ENCODE measurements around the gene PIWIL4.
"Not testable (repeated sequence)": the region's sequence is repeated elsewhere in the genome, so short reads cannot be mapped to it uniquely, and the experiment has no call there.

PIWIL4 gene

GRCh38 chr11:94585399-94585798, 18.2 kb downstream of the PIWIL4 start:
- DNase-seq (ENCODE audit: low read depth) = no peak

DNA sequence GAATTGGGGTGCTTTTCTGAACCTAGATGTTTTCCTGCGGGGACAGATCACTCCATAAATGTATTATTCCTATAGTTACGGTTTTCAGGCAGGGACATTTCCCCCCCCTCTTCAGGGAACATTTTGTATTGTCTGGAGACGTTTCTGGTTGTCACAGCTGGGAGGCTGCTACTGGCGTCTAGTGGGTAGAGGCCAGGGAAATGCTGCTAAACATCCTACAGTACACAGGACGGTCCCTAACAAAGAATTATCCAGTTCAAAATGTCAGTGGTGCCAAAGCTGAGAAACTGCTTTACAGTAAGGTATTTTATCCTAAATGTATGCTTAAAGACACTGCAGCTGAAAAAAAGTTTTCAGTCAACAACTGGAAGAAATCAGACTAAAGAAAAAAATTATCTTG, 19.4 kb downstream of the PIWIL4 start:
- DNase-seq (ENCODE audit: low read depth) = no peak

DNA sequence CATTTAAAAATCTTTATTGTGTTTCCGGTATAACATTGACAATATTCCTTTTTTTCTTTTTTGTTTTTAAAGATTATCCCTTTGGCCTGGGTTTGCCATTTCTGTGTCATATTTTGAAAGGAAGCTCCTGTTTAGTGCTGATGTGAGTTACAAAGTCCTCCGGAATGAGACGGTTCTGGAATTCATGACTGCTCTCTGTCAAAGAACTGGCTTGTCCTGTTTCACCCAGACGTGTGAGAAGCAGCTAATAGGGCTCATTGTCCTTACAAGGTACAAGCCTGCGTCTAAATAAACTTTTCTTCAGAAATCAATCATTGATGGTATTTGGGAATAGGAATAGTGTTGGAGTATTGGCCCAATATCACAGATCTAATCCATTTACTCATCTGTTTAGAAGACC, 19.8 kb downstream of the PIWIL4 start:
- no peak for DNase-seq (ENCODE audit: low read depth)

GRCh38 chr11:94588366-94588942, 21.3 kb downstream of the PIWIL4 start:
- no peak for DNase-seq (ENCODE audit: low read depth)

- DNase-seq (ENCODE audit: low read depth) = no peak
Observed at GRCh38 chr11:94590352-94591041, 23.3 kb downstream of the PIWIL4 start.

GRCh38 chr11:94593030-94593429, 25.9 kb downstream of the PIWIL4 start:
- DNase-seq (ENCODE audit: low read depth) = no peak

- no peak for DNase-seq (ENCODE audit: low read depth)
Observed at GRCh38 chr11:94595076-94595475, 27.9 kb downstream of the PIWIL4 start.

DNA sequence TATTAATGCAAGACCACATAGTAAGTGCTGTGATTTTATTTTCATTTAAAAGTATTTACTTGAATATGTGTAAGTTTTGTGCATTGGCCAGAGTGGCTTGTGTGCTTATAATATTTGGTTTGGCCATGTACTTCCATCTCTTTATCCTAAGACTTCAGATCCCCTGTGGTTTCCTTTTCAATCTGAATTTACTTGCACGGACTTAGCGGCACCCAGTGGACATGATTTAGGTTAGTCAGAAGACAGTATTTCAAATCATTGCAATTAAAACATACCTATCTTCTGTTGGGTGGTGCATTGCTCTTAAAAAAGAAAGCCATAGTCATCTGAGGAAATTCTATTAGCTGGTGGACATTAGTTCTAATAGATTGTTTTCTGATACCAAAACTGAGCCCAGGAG, 30.7 kb downstream of the PIWIL4 start:
- no peak for DNase-seq (ENCODE audit: low read depth)

- DNase-seq (ENCODE audit: low read depth) = no peak
Observed at GRCh38 chr11:94599510-94599909, 32.3 kb downstream of the PIWIL4 start.

- peak; percentile 1 for DNase-seq (ENCODE audit: low read depth)
Observed at GRCh38 chr11:94602430-94603372, 35.5 kb downstream of the PIWIL4 start.

DNA sequence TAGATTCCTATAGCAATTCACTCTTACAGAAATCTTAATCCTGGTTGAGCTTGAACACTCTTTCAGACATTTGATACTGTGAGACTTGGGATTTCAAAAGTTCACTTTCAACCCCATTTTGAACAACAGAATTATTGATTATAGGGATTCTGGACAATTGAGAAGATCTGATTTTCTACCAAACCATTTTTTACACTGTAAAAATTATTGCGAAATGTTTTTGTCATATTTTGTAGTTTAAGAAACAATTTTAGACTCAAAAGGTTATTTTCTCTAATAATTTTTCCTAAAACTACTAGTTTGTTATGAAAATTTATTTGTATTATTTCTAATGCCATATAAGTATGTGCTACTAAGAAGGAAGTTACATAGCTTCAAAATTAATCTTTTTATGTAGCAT, 36.4 kb downstream of the PIWIL4 start:
- no peak for DNase-seq (ENCODE audit: low read depth)

GRCh38 chr11:94604482-94604881, 37.3 kb downstream of the PIWIL4 start:
- no peak for DNase-seq (ENCODE audit: low read depth)

DNA sequence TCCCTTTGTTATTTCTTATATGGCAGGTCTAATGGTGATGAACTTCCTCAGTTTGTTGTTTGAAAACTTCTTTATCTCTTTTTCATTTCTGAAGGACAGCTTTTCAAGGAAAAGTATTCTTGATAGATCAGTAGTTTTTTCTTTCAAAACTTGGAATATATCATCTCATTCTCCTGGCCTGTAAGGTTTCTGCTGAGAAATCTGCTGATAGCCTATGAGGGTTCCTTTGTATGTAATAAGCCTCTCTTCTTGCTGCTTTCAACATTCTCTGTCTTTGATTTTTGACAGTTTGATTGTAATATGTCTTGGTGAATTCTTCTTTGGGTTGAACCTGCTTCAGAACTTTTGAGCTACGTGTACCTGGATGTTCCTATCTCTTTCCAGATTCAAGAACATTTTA, 46.0 kb downstream of the PIWIL4 start:
- no peak for DNase-seq (ENCODE audit: low read depth)

DNA sequence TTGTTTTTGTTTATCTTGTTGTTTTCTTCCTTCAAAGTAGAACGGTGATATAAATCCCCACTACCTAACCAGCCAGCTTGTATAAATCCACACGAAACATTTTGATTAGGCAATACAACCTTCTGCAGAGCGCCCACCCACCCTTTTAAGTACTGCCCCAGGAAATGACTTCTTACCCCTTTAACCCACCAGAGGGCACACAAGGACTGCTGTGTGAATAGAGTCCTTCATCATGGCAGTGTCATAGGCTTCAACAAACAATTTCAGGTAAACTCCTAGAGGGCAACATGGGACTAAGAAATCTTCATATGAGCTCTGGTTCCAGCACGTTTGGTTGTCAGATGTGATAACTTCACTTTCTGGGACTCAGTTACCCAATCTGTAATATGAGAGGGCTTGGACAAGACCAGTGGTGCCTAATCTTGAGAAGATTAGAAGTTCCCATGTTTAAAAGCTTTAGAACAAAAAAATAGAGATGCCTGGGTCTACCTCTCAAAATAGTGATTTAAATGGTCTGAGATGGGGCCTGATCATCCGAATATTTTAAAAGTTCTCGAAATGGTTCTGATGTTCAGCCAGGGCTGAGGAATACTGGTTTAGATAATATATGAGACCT, 56.1 kb downstream of the PIWIL4 start:
- DNase-seq (ENCODE audit: low read depth) = peak; percentile 20

GRCh38 chr11:94625422-94625821, 58.3 kb downstream of the PIWIL4 start:
- DNase-seq (ENCODE audit: low read depth) = not testable (repeated sequence)

DNA sequence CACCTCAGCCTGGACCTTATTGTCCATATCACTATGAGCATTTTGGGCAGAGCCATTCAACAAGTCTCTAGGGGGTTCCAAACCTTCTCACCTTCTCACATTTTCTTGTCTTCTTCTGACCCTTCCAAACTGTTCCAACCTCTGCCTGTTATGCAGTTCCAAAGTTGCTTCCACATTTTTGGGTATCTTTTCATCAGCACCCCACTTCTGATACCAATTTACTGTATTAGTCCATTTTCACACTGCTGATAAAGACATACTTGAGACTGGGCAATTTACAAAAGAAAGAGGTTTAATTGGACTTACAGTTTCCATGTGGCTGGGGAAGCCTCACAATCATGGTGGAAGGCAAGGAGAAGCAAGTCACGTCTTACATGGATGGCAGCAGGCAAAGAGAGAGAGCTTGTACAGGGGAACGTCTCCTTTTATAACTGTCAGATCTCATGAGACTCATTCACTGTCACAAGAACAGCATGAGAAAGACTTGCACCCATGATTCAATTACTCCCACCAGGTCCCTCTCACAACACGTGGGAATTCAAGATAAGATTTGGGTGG, 59.9 kb downstream of the PIWIL4 start:
- not testable (repeated sequence) for DNase-seq (ENCODE audit: low read depth)

DNA sequence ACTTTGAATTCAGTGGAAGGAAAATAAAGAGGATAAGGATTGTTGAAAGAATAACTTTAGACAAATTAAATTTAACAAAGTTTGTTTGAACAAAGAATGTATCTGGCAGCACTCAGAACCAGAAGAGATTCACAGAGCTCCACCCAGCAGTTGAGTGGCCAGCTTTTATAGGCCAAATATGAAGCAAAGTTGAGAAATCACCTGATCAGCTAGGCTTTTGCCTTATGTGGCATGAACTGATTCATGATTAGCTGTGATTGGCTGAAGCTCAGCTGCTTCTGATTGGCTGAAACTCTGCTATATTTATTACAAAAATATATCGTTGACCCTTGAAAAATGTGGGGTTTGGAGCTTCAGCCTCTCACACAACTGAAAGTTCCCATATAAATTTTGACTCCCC, 62.6 kb downstream of the PIWIL4 start:
- no peak for DNase-seq (ENCODE audit: low read depth)

GRCh38 chr11:94630221-94630620, 63.1 kb downstream of the PIWIL4 start:
- DNase-seq (ENCODE audit: low read depth) = no peak

GRCh38 chr11:94632356-94632755, 65.2 kb downstream of the PIWIL4 start:
- no peak for DNase-seq (ENCODE audit: low read depth)

- DNase-seq (ENCODE audit: low read depth) = no peak
Observed at GRCh38 chr11:94635072-94635471, 67.9 kb downstream of the PIWIL4 start.

DNA sequence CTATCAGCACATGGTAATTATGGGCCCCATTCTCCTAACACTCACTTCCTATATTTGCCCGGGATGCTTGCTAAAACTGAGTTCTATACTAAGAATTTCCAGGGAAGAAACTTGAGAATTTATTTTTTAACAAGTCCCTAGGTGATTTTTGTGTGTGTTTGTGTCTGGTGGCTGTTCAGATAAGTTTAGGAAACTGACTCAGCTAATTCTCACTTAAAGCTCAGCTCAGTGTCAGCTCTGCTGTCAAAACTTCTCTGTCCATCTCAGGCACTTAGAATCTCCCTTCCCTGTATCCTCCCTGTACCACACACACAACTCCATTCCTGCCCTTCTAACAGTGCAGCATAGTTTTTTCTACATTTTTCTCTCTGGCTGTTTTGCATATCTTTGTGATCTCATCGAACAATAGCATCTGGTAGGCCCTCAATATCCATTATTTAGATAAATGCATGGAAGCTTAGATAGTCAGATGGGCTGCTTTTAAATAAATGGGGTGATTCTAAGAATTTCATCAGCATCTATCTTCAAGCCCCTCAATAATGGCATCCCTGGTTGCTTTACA, 69.3 kb downstream of the PIWIL4 start:
- no peak for DNase-seq (ENCODE audit: low read depth)

Data from activated T-cell treated with anti-CD3 and anti-CD28 coated beads for 24 hours (primary cell).